ENCODE data around the gene COL13A1. TPM values are rescaled to one million over a fixed set of nuclear protein-coding genes. Genes with fewer than 3 reads are reported as not detected.
A peak's percentile ranks its signal among the peaks of the same experiment; 100 is the strongest.

COL13A1 gene
- total and polyA plus RNA-seq, 2 of the 8 experiments (the other 6 are each of a cell fraction or from before 2014, with no cell fraction given), result 2.6 to 5.2 TPM

GRCh38 chr10:69787681-69788080 is 14.0 kb upstream of the COL13A1 start:
- POLR2A ChIA-PET (ENCODE audit: partially characterized antibody), result no interaction called here
- Histone ChIP-seq H2BK15ac (ENCODE audit: low read length) (0 out of 2 replicates have a peak overlapping the region, but pooled peaks have one; percentile 9), H3K27ac (ENCODE audit: low read depth, low read length) (no peak overlapping the region)

More at GRCh38 chr10:69787681-69788080, 14.0 kb upstream of the COL13A1 start:
- H3K79me2 ChIP-seq (ENCODE audit: control insufficient read depth in 1 of 2, insufficient read depth in 2 of 2, low read length in 2 of 2), result no peaks in the 10 kb centered on the region
- H2BK12ac ChIP-seq (ENCODE audit: low read depth, low read length), result peak overlapping the region; percentile 4; the same call in 1 of the 2 replicates
- H3K27me3 ChIP-seq (replicated peaks in 1 of 4; ENCODE audit: control insufficient read depth in 3 of 4, extremely low read depth in 1 of 4, insufficient read depth in 3 of 4, low read length in 3 of 4), result no peaks in the 10 kb centered on the region; a peak in 2 of 7 replicates
- no peak overlapping the region for H4K8ac ChIP-seq (ENCODE audit: extremely low read depth, insufficient read depth, low read length)
- H3K23ac ChIP-seq (ENCODE audit: insufficient read length), result no peak overlapping the region
- no peak overlapping the region for H3K4me2 ChIP-seq (ENCODE audit: insufficient read depth in 1 of 2, low read depth in 2 of 2, low read length in 2 of 2)
- TF ChIP-seq RAD21 (IDR thresholded peaks at IDR 0.05 in 1 of 2, conservative IDR thresholded peaks at IDR 0.05 in 1 of 2; ENCODE audit: low read depth in 2 of 2, low read length in 2 of 2), result no peak
- no peak for TF ChIP-seq NRF1 (IDR thresholded peaks at IDR 0.05; ENCODE audit: low read depth, low read length)
- TF ChIP-seq BCL11A (IDR thresholded peaks at IDR 0.05; ENCODE audit: low read depth in 2 of 2, low read length in 2 of 2), result no peak
- no peak for TF ChIP-seq TCF12 (IDR thresholded peaks at IDR 0.05; ENCODE audit: low read depth, low read length)
- TF ChIP-seq KDM5A (IDR thresholded peaks at IDR 0.05; ENCODE audit: low read length), result no peak
- TF ChIP-seq, protein P1, sequence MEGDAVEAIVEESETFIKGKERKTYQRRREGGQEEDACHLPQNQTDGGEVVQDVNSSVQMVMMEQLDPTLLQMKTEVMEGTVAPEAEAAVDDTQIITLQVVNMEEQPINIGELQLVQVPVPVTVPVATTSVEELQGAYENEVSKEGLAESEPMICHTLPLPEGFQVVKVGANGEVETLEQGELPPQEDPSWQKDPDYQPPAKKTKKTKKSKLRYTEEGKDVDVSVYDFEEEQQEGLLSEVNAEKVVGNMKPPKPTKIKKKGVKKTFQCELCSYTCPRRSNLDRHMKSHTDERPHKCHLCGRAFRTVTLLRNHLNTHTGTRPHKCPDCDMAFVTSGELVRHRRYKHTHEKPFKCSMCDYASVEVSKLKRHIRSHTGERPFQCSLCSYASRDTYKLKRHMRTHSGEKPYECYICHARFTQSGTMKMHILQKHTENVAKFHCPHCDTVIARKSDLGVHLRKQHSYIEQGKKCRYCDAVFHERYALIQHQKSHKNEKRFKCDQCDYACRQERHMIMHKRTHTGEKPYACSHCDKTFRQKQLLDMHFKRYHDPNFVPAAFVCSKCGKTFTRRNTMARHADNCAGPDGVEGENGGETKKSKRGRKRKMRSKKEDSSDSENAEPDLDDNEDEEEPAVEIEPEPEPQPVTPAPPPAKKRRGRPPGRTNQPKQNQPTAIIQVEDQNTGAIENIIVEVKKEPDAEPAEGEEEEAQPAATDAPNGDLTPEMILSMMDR (IDR thresholded peaks at IDR 0.05; ENCODE audit: control extremely low read depth in 1 of 3, insufficient read depth in 1 of 3, low read depth in 1 of 3, low read length in 3 of 3), result no peak
- TF ChIP-seq HDAC2 (IDR thresholded peaks at IDR 0.05; ENCODE audit: borderline replicate concordance in 1 of 2, low read depth in 2 of 2, low read length in 2 of 2), result no peak
- no peak for TF ChIP-seq PHF8 (conservative IDR thresholded peaks at IDR 0.05; ENCODE audit: low read depth, low read length)
- no peak overlapping the region for H2AK5ac ChIP-seq (ENCODE audit: low read depth, low read length)
- no peak overlapping the region for H3K9ac ChIP-seq (replicated peaks in 1 of 4; ENCODE audit: extremely low read depth in 1 of 4, low read depth in 3 of 4, low read length in 3 of 4)
- no peak overlapping the region for H2BK20ac ChIP-seq (ENCODE audit: low read length)
- no peak overlapping the region for H4K91ac ChIP-seq (replicated peaks; ENCODE audit: insufficient read length, low read length)
- no peak overlapping the region for H3K4ac ChIP-seq (replicated peaks; ENCODE audit: insufficient read length, low read depth, low read length)
- H2BK5ac ChIP-seq (ENCODE audit: low read depth, low read length), result no peak overlapping the region
- H3K9me3 ChIP-seq (ENCODE audit: insufficient read depth in 2 of 2, low read depth in 1 of 2, low read length in 1 of 2), result no peaks in the 10 kb centered on the region
- CTCF ChIA-PET (ENCODE audit: partially characterized antibody), result interaction anchor here (0.6 to 41.3 kb wide), 42 partner anchors 12 to 478 kb away, joined by 3 to 958 read pairs (median 6); partner anchors contain the start of genes COL13A1 and TYSND1
- FAIRE-seq (no peak), DNase-seq (ENCODE audit: low read depth in 1 of 2, low spot score in 2 of 2) (no peak)
- no peak overlapping the region for H3K4me3 ChIP-seq (ENCODE audit: extremely low read depth in 1 of 4, insufficient read depth in 2 of 4, low read depth in 3 of 4, low read length in 4 of 4)
- no peaks in the 10 kb centered on the region for H3K36me3 ChIP-seq (ENCODE audit: control insufficient read depth in 2 of 4, insufficient read depth in 4 of 4, low read length in 3 of 4)
- no peak overlapping the region for H3K56ac ChIP-seq (replicated peaks; ENCODE audit: insufficient read length, low read depth, low read length)
- peaks cover 6% of the 10 kb centered on the region; the same call in 1 of the 2 replicates for H3K23me2 ChIP-seq (ENCODE audit: low read depth, low read length)
- H3K18ac ChIP-seq (ENCODE audit: extremely low read depth, low read length), result no peak overlapping the region
- no peaks in the 10 kb centered on the region for H3K79me1 ChIP-seq (ENCODE audit: low read depth, low read length)
- H4K20me1 ChIP-seq (replicated peaks in 1 of 2; ENCODE audit: control insufficient read depth in 1 of 2, insufficient read depth in 2 of 2, low read length in 2 of 2), result no peaks in the 10 kb centered on the region
- H3K14ac ChIP-seq (ENCODE audit: insufficient read length), result no peak overlapping the region
- 76% methylated on average over 6 of the region's 6 CpGs; no CpG with 5 or more reads in 1 of the 2 experiments for WGBS, 2 experiments (ENCODE audit: extremely low coverage in 1 of 2, insufficient coverage in 1 of 2, insufficient read length in 1 of 2, insufficient replicate concordance in 2 of 2, low coverage in 1 of 2, low lambda C conversion rate in 2 of 2, missing lambda C conversion rate in 1 of 2)
- no peak overlapping the region for H2AFZ ChIP-seq (ENCODE audit: low read length)
- H2BK120ac ChIP-seq (replicated peaks; ENCODE audit: low read depth, low read length), result no peak overlapping the region
- peaks cover 0 to 3% (median 0%) of the 10 kb centered on the region in 4 experiments; a peak in 1 of 7 replicates for H3K4me1 ChIP-seq (replicated peaks in 1 of 4; ENCODE audit: control insufficient read depth in 3 of 4, insufficient read depth in 4 of 4, low read length in 3 of 4)
- no peak overlapping the region for H4K5ac ChIP-seq (ENCODE audit: insufficient read length, low read depth, low read length)

Measured in H1 (cell line).